Activated CD8-positive, alpha-beta memory T cell treated with anti-CD3 and anti-CD28 coated beads, Interleukin-2, amount 50 U/mL, for 24 hours (primary cell): ENCODE results near the gene TRPM8.
"Not testable (repeated sequence)": the region's sequence is repeated elsewhere in the genome, so short reads cannot be mapped to it uniquely, and the experiment has no call there.

Experiments used
- DNase-seq: peaks from one replicate; pipeline ENCODE4 v3.0.0-alpha.2; 2020; ENCODE audit errors: extremely low read depth

Gene TRPM8

GRCh38 chr2:233936089-233936488 lies 18.9 kb downstream of the TRPM8 start:
- DNase-seq, result no peak

- DNase-seq, result no peak
Measured at GRCh38 chr2:233938676-233939370, 21.6 kb downstream of the TRPM8 start.

DNA sequence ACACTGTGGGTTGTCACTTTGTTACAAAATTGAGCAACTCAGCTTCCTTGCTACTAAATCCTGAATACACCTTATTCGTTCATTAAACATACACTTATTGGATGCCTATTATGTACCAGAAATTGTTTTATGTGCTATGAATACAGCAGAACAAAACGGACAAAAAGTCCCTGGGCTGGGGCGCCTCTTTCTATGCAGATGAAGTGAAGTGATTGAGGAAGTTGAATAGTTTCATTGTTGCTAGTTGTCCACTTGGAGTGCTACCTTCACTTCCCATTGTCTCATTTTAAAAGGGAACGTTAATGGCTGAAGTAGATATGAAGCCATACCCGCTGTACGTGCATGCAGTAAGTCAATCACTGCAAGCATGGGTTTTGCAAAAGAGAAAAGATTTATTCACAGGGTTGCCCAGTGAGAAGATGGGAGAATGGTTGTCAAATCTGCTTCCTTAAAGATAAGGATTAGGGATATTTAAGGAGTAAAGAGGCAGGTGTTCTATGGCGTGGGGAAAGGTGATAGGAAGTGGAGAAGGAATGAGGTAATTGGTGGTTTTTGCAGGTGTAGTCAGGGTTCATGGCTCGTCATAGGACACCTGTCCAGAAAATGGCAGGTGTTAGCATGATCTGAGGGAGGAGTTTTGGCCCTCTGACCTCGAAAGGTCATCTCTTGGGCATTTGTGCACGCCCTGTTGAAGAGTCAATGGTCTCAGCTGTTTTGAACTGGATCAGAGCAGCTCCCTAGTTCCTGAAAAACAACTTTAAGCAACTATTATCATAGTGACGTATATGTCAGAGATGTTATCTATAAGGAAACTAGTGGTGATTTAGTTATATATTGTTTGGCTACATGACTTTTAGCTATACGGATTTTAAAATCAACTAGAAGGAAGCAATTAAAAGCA lies 23.5 kb downstream of the TRPM8 start:
- no peak for DNase-seq

DNA sequence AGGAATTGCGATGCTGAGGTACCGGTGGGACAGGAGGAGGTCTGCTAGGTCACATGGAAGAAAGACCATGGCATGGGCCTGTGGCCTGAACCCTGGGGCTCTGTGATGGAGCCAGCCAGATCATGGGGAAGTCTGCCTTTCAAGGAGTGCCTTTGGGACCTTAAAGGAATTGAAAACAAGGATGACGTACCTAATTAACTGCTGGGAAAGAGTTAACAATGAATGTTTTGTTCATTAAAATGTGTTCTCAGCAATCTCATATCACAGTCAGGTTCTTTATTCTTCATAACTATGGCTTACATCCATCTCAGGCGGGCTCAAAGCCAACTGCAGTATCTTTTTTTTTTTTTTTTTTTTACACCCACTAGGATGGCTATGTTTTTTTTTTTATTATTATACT lies 25.6 kb downstream of the TRPM8 start:
- no peak for DNase-seq

- no peak for DNase-seq
Measured at GRCh38 chr2:233944269-233944668, 27.1 kb downstream of the TRPM8 start.

- no peak for DNase-seq
Measured at GRCh38 chr2:233944722-233945121, 27.5 kb downstream of the TRPM8 start.

- DNase-seq, result no peak
Measured at GRCh38 chr2:233945146-233945545, 28.0 kb downstream of the TRPM8 start.

DNA sequence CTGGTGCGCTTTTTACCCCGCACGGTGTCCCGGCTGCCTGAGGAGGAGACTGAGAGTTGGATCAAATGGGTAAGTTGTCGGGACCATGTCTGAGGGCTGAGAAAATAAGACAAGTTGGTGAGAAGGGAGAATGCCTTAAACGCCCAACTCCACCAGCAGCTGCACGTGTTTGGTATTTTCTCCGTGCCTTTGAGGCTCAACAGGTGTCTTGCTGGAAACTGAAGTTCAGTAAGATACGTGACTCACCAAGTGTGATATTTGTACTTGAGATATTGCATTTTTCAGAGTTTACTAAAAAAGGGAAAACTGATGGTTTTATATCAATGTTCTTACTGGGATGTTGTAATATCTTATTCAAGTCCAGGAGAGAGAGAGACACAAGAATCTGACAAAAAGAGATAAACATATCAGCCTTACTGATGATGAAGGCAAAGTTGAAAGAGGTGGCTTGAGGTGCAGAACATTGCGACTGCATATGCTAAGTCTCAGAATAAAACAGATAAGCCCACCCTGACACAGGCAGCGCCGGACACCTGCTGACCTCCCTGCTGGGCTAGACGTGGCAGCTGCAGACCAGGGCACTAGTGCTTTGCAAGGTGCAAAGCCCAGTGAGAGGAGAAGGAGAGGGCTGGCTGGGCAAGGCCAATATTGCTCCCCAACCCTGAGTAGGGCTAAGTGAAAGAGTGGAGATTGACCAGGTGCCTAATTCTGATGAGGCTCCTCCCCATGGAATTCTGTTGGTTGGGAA lies 33.1 kb downstream of the TRPM8 start:
- no peak for DNase-seq

DNA sequence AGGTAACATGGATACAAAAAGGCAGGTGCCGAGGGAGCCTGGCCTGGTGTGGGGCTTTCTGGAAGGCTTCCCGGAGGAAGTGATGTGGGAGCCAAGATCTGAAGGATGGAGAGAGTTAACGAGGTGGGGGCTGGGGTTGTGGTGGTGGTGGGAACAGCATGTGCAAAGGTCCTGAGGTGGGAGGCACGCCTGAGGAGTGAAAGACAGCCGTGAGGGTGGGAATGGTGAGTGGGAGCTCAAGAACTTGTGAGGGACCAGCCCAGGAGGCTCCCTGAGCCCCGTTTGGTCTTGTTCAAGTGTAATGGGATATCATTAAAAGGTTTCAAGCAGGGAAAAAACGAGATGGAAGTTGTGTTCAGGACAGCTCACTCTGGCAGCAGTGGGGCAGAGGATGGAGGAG lies 35.2 kb downstream of the TRPM8 start:
- no peak for DNase-seq

DNA sequence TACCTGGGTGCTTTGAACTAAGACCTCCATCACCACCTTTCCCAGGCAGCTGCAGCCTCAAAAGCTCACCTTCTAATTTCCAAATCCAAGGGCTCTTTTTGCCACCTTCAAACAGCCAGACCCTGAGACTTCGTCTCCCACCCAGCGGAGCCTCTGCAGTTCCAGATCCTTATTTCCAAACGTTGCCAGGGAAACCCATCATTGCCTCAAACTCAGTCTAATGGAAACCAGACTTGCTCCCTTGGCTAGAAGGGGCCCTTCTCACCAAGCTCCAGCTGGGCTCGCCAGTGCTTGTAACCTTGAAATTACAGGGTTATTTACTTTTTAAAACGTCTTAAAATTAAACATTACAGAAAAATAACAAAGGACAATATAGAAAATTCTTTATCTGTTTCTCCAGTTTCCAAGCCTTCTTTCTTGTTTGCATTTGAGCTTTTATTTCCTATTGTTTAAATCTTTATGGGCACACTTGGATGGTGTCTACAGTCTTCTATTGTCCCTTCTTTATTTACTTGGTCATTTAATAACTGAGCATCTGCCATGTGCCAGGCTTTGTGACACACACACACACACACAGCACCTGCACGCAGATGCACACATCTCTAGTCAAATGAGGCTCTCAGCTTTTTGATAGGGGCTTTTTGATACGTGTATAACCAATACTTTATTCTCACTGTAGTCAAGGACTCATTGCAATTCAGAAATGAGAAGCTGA lies 36.1 kb downstream of the TRPM8 start:
- no peak for DNase-seq

- DNase-seq, result no peak
Measured at GRCh38 chr2:233960203-233960602, 43.0 kb downstream of the TRPM8 start.

DNA sequence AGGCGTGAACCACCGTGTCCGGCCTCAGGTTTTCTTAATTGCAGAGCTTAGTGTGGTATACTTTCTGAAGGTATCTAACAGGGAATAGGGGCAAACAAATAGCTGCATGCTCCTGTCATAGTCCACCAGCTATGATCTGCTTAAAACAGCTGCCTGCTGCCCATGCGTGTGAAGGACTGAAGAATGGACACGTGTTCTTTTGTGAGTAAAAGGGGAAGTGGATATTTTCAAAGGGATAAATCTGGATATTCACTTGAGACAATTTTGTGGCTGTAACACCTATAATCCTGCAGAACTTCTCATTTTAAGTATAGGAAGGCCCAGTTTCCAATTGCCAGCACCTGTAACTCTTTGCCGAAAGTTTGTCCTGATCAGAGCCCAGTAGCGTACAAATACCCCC lies 44.7 kb downstream of the TRPM8 start:
- DNase-seq, result no peak

GRCh38 chr2:233964581-233964980 lies 47.4 kb downstream of the TRPM8 start:
- no peak for DNase-seq

DNA sequence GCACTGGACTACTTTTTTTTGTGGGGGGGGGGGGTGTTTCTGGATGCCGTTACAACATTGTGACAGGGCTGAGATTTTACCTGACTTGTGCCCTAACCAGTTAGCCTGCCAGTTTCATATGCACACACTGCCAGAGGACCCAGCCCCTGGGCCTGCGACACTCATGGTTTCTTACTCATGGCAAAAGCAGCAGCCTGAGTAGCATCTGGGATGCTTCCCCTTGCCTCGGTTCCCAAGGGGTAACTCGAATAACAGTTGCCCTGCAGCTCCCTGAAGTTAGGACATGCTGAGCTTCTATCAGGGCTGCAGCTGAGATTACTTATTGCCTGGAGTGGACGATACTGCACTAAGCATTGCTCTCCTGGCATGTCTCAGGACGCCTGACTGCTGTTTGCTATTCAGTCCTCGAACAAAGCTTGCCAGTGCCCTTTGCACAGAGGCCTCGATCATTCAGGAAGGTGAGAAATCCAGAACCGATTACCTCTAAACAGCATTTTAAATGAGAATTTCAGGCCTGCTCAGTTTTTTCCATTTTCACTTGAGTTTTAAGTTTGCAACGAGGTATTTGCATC lies 47.9 kb downstream of the TRPM8 start:
- DNase-seq, result no peak

DNA sequence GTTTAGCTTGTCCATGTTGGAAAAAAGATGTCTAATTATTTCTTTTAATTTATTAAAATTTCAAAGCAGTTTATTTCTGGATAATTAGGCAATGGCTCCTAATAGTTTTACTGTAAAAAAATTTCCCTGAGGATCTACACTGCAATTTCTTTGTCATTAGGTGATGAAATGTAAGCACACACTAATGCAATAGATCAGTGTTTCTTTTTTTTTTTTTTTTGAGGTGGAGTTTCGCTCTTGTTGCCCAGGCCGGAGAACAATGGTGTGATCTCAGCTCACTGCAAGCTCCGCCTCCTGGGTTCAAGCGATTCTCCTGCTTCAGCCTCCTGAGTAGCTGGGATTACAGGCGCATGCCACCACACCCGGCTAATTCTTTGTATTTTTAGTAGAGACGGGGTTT lies 48.5 kb downstream of the TRPM8 start:
- not testable (repeated sequence) for DNase-seq

DNA sequence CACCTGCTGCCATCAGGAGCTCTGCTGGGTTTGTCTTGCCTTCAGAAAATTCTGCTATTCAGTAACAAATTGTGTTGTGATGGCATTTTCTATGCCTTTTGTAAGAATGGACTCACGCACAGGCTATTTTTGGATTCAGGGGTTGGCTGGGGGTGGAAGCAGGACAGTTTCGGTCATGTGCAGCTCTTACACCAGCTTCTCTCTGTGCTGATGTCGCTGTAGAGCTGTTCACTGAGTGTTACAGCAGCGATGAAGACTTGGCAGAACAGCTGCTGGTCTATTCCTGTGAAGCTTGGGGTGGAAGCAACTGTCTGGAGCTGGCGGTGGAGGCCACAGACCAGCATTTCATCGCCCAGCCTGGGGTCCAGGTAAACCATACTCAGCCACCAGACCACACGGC lies 49.2 kb downstream of the TRPM8 start:
- no peak for DNase-seq

GRCh38 chr2:233967164-233967563 lies 50.0 kb downstream of the TRPM8 start:
- no peak for DNase-seq

- DNase-seq, result no peak
Measured at GRCh38 chr2:233968556-233968955, 51.4 kb downstream of the TRPM8 start.

DNA sequence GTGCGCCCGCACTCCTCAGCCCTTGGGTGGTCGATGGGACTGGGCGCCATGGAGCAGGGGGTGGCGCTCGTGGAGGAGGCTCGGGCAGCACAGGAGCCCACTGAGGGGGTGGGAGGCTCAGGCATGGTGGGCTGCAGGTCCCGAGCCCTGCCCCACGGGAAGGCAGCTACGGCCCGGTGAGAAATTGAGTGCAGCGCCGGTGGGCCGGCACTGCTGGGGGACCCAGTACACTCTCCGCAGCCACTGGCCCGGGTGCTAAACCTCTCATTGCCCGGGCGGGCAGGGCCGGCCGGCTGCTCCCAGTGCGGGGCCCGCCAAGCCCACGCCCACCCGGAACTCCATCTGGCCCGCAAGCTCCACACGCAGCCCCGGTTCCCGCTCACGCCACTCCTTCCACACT lies 55.3 kb downstream of the TRPM8 start:
- DNase-seq, result not testable (repeated sequence)

DNA sequence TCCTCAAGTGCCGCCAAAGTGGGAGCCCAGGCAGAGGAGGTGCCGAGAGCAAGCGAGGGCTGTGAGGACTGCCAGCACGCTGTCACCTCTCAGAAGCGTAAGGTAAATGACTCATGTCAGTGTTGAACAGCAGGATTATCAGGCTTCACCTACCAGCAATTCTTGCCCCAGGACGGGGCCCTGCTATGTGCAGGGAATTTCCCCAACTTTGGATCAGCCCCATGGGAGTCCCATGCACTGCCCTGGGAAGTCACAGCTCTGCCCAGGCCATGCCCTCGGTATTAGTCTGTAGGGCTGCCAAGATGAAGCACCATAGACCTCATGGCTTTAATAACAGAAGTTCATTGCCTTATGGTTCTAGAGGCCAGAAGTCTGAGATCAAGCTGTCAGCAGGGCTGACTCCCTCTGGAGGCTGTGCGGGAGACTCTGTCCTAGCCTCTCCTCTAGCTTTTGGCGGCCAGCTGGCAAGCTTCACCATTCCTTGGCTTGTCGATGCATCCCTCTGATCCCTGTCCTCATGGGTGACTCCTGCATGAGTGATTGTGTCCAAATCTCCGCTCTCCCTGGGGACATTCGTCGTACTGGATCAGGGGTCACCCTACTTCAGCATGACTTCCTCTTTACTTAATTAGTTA lies 55.9 kb downstream of the TRPM8 start:
- no peak for DNase-seq

DNA sequence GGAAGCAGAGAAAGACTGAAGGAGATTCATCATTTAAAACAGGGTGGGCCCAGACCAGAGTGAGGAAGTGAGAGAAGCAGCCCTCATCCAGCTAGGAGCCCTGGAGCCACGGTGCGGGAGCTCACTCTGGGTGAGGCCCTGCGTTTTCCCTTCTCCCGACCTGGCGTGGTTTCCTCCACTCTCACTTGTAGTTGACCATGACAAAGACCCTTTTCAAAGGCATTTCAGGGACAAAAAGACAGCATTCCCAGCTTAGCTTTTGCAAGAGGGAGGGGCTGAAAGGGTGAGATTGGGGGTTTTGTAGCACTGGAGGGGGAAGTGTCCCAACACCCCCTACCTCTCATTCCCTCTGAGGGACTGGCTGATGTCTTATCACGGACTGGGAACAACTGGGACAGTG lies 56.6 kb downstream of the TRPM8 start:
- no peak for DNase-seq
